Esophagus mucosa (tissue), 1 donor: ENCODE results near the gene CALCOCO2. TPM values are rescaled to one million over a fixed set of nuclear protein-coding genes. Genes with fewer than 3 reads are reported as not detected.

Source experiments
- total RNA-seq: library from RNA; stranded (reverse); gene quantifications from one replicate; pipeline ENCODE4 v1.2.4, GENCODE V29; 2023
- donor health status: DM: yes; HTN: yes; CAD: no.

CALCOCO2 gene
- total RNA-seq, 1 donor from 2014 or later = 100 TPM

Other genes starting within 250 kb of the CALCOCO2 start
- 6.0 TPM for gene HOXB3, start 240.8 kb upstream of the CALCOCO2 start, total RNA-seq
- gene HOXB5, start 237.3 kb upstream of the CALCOCO2 start, total RNA-seq = 0.16 TPM
- 0.28 TPM for gene HOXB6, start 226.0 kb upstream of the CALCOCO2 start, total RNA-seq
- 2.1 TPM for gene HOXB7, start 220.0 kb upstream of the CALCOCO2 start, total RNA-seq
- gene HOXB8, start 215.7 kb upstream of the CALCOCO2 start, total RNA-seq = not detected
- gene HOXB9, start 204.7 kb upstream of the CALCOCO2 start, total RNA-seq = not detected
- not detected for gene PRAC1, start 108.5 kb upstream of the CALCOCO2 start, total RNA-seq
- not detected for gene PRAC2, start 107.8 kb upstream of the CALCOCO2 start, total RNA-seq
- not detected for gene HOXB13, start 102.3 kb upstream of the CALCOCO2 start, total RNA-seq
- 0.12 TPM for gene TTLL6, start 13.8 kb upstream of the CALCOCO2 start, total RNA-seq
- 115 TPM for gene ATP5MC1, start 61.8 kb downstream of the CALCOCO2 start, total RNA-seq
- gene UBE2Z, start 77.4 kb downstream of the CALCOCO2 start, total RNA-seq = 46.6 TPM
- gene SNF8, start 113.8 kb downstream of the CALCOCO2 start, total RNA-seq = 65.2 TPM
- gene GIP, start 137.6 kb downstream of the CALCOCO2 start, total RNA-seq = not detected
- not detected for gene IGF2BP1, start 166.3 kb downstream of the CALCOCO2 start, total RNA-seq